MG63 (cell line): ENCODE data around the gene SEZ6L2. TPM values are rescaled to one million over a fixed set of nuclear protein-coding genes. Genes with fewer than 3 reads are reported as not detected.
"Not testable (repeated sequence)": the region's sequence is repeated elsewhere in the genome, so short reads cannot be mapped to it uniquely, and the experiment has no call there.

Experiments used
- DNase-seq: peaks from one replicate; pipeline ENCODE4 v3.0.0-alpha.2; 2020
- H3K27me3 ChIP-seq: fragments of 250-450 bp; sonication (Bioruptor Pico); 2 replicates; pipeline ENCODE4 v1.5.1; 2020; ENCODE audit warnings: mild to moderate bottlenecking, moderate library complexity
- H3K36me3 ChIP-seq: fragments of 250-450 bp; sonication (Bioruptor Pico); 2 replicates; pipeline ENCODE4 v1.5.1; 2020; ENCODE audit warnings: mild to moderate bottlenecking, moderate library complexity
- H3K4me3 ChIP-seq: fragments of 250-450 bp; sonication (Bioruptor Pico); 2 replicates; pipeline ENCODE4 v1.5.1; 2020; ENCODE audit warnings: mild to moderate bottlenecking, moderate library complexity
- H3K9me3 ChIP-seq: fragments of 250-450 bp; sonication (Bioruptor Pico); 2 replicates; pipeline ENCODE4 v1.5.1; 2020; ENCODE audit warnings: mild to moderate bottlenecking, moderate library complexity
- total RNA-seq: library from RNA; depleted of rRNA; stranded (reverse); fragments of >200 nt; shearing (Covaris generic); gene quantifications from 2 replicates; pipeline ENCODE4 v1.2.3, GENCODE V29; 2014; ENCODE audit warnings: low replicate concordance

The SEZ6L2 gene
- total RNA-seq, 1 experiment from 2014 or later: 28.5 TPM

GRCh38 chr16:29873319-29873718 is 26.0 kb downstream of the SEZ6L2 start:
- no peaks in the 10 kb centered on the region for H3K9me3 ChIP-seq
- no peak overlapping the region for H3K4me3 ChIP-seq
- no peaks in the 10 kb centered on the region for H3K27me3 ChIP-seq
- no peak for DNase-seq
- H3K36me3 ChIP-seq: no peaks in the 10 kb centered on the region; the same call in 1 of the 2 replicates

DNA sequence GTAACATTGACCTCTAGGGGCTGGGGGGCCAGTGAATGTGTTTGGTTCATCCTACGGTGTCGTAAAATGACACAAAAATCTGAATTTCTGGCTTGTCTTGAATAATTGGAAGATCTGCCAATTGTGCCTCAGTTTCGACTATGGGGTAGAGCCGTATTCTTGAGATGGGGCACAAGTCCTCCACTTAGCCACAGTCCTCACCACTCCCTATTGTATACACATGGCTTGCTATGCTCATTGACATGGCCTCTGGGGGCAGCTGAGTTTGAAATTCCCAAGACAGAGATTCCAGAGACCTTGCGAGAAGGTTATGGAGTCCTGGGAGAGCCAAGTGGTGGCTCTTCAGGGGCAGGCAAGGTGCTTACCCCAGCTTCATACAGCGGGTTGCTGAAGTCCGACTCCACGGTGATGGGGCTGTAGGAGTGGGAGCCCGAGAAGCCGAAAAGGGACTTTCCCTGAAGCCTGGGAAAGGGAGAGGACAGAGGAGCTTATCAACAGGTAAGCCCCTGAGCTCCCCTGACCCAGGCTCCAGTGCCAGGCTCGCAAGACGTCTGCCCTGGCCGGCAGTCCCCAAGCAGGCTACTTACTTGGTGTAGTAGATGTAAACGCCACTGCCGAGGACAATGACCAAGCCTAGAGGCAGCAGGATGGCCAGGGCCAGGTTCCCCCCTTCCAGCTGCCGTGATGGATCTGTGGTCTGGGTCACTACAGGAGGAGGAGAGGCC is 27.4 kb downstream of the SEZ6L2 start:
- H3K9me3 ChIP-seq: no peaks in the 10 kb centered on the region
- H3K36me3 ChIP-seq: no peaks in the 10 kb centered on the region; the same call in 1 of the 2 replicates
- no peak overlapping the region for H3K4me3 ChIP-seq
- DNase-seq: no peak
- H3K27me3 ChIP-seq: no peaks in the 10 kb centered on the region

- H3K36me3 ChIP-seq, H3K27me3 ChIP-seq, DNase-seq, H3K4me3 ChIP-seq, H3K9me3 ChIP-seq: not testable (repeated sequence)
Observed at GRCh38 chr16:29869067-29869466, 30.3 kb downstream of the SEZ6L2 start.

GRCh38 chr16:29868396-29869009 is 30.8 kb downstream of the SEZ6L2 start:
- Histone ChIP-seq H3K4me3 (no peak overlapping the region), H3K36me3 (no peaks in the 10 kb centered on the region; the same call in 1 of the 2 replicates), H3K27me3 (no peaks in the 10 kb centered on the region), H3K9me3 (no peaks in the 10 kb centered on the region)
- peak; percentile 29 for DNase-seq

GRCh38 chr16:29864205-29864604 is 35.1 kb downstream of the SEZ6L2 start:
- Histone ChIP-seq H3K9me3 (no peaks in the 10 kb centered on the region), H3K4me3 (no peak overlapping the region), H3K36me3 (peaks cover 23% of the 10 kb centered on the region), H3K27me3 (no peaks in the 10 kb centered on the region)
- DNase-seq: no peak

DNA sequence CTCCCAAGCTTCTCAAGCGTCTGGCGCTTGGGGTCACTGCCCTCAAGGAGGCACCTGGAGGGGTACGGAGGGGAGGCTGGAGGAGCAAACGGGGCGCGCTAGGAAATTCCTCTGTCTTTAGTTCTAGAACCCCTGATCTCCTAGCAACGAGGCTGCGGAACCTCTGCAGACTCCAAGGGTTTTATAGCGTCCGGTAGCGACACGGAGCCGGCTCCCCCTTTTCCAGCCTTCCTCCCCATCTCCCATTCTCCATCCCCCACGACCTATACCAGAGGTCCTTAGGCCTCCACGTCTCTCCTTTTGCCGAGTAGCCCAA is 35.7 kb downstream of the SEZ6L2 start:
- Histone ChIP-seq H3K9me3 (no peaks in the 10 kb centered on the region), H3K27me3 (no peaks in the 10 kb centered on the region), H3K36me3 (peaks cover 29% of the 10 kb centered on the region), H3K4me3 (peak overlapping the region; percentile 76)
- DNase-seq: no peak

DNA sequence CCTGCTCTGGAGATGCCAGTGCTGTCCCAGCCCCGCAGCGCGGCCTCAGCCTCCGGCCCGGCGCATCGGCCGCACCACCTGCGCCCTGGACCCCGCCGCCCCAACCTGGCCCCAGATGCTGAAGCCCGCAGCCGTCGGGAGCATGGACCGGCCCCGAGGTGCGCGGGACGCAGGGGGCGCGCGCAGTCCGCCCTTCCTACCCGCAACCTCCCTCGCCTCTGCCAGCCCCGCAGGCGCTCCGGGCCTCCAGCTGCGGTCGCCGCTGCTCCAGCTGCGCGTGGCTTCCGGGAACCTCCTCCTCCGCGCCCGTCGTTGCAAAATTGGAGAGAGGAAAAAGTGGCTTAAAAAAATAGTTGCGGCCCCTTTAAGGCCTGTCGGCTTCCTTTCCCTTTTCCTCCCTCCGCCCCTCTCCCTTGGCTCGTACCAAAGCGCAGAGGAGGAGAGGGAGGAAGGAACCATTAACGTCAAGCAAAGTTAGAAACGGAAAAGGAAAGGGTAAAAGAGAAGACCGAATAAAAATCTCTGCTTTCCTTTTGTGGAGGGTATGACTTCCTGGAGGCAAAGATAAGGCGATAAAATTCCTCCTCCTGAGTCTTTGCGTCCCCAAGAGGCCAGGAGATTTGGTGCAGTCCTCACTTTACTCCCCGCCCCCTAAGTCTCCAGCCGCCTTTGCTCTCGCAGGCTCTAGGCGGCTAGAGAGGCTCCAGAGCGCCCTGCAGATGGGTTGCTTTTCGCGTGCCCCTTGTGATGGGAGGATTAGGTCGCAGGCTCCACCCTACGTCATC is 36.3 kb downstream of the SEZ6L2 start, which contains the start of gene CDIPT:
Gene CDIPT, minus strand, starts transcription at position 343 of the 785 bp plus-strand sequence. CDS start 369 bp downstream, outside the sequence.
- peaks cover 34% of the 10 kb centered on the region for H3K36me3 ChIP-seq
- peak; percentile 95 for DNase-seq
- peak within 1 kb of the TSS; percentile 76 for H3K4me3 ChIP-seq

DNA sequence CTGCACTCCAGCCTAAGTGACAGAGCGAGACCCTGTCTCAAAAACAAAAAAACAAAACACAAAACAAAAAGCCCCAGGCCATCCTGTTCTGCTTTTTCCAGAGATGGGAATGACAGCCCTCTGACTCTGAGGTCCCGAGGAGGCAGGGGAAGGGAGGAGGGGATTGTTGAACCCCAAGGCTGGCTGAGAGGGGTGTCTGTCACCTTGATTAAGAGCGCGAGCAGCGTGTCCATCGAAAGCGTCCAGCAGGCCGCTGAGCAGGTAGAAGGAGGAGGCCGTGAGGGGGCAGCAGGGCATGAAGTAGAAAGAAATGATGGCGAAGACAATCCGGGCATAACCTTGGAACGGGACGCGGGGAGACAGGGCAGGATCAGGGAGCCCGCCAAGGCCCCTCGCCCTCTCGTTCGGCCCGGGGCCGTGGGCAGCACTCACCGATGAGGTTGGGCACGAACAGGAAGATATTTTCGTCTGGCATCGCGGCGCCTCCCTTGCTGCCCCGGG is 36.9 kb downstream of the SEZ6L2 start:
- peak; percentile 33 for DNase-seq
- H3K9me3 ChIP-seq: no peaks in the 10 kb centered on the region
- H3K4me3 ChIP-seq: peak overlapping the region; percentile 76
- H3K36me3 ChIP-seq: peaks cover 34% of the 10 kb centered on the region
- no peaks in the 10 kb centered on the region for H3K27me3 ChIP-seq

More for the DNA sequence above, 36.3 kb downstream of the SEZ6L2 start, which contains the start of gene CDIPT:
- Histone ChIP-seq H3K27me3 (no peaks in the 10 kb centered on the region), H3K9me3 (no peaks in the 10 kb centered on the region)

DNA sequence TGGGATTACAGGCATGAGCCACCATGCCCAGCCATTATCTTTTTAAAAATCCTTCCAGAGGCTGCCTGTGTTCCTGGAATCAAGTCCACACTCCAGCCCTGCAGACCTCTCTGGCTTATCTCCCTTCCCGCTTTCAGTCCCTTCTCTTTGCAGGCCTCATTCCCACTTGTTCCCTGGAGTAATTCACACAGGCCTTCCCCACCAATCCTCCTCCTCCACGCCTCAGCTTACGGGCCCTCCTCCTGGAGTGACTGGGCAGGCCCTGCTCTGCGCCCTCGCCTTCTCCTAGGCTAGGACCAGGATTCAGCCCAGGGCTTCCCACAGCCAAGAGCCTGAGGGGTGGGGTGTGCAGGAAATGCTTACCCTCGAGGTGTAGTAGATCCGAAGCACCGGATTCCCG is 39.1 kb downstream of the SEZ6L2 start:
- peaks cover 34% of the 10 kb centered on the region for H3K36me3 ChIP-seq
- H3K9me3 ChIP-seq: no peaks in the 10 kb centered on the region
- H3K27me3 ChIP-seq: no peaks in the 10 kb centered on the region
- no peak overlapping the region for H3K4me3 ChIP-seq
- no peak for DNase-seq

DNA sequence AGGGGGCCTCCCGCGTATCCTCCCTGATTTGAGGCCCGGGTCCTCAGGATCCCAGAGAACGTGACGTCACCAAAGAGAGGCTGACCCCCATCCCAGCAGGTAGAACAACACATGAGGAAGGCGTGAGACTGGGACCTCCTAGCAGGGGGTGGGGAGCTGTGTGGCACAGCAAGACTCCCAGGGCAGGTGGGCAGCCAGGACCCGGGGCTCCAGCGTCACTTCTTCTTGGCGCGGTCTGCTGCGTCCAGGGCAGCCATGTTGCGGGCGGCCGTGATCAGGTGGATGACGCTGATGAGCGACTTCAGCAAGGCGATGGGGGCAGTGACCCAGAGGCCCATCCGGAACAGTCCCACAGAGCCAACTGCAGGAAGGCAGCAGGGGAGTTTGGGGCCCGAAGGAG is 40.4 kb downstream of the SEZ6L2 start:
- peaks cover 34% of the 10 kb centered on the region for H3K36me3 ChIP-seq
- H3K27me3 ChIP-seq: no peaks in the 10 kb centered on the region
- no peak for DNase-seq
- H3K4me3 ChIP-seq: no peak overlapping the region
- no peaks in the 10 kb centered on the region for H3K9me3 ChIP-seq

GRCh38 chr16:29858149-29858849 is 41.1 kb downstream of the SEZ6L2 start:
- Histone ChIP-seq H3K36me3 (peaks cover 34% of the 10 kb centered on the region), H3K4me3 (no peak overlapping the region), H3K27me3 (no peaks in the 10 kb centered on the region), H3K9me3 (no peaks in the 10 kb centered on the region)
- no peak for DNase-seq

DNA sequence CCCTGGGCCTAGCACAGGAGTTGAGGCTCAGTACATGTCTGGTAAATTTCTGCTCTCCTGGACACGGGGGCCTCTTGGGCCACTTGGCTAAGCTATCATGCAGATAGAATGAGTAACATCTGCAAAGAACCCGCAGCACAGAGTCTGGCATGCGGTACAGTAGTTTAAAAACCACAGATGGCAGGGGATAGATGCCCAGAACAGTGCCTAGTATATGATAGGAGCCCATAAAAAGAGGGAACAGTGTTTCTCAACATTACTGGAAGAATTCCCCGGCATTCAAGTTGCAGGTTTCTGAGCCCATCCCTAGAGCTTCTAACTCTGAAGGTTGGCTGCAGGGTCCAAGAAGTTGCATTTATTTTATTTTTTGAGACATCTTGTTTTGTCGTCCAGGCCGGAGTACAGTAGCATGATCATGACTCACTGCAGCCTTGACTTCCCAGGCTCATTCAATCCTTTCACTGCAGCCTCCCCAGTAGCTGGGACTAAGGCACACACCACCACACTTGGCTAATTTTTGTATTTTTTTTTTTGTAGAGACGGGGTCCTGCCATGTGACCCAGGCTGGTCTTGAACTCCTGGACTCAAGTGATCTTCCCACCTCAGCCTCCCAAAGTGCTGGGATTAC is 42.1 kb downstream of the SEZ6L2 start:
- Histone ChIP-seq H3K4me3 (no peak overlapping the region), H3K9me3 (no peaks in the 10 kb centered on the region), H3K36me3 (peaks cover 34% of the 10 kb centered on the region), H3K27me3 (no peaks in the 10 kb centered on the region)
- peak; percentile 67 for DNase-seq

DNA sequence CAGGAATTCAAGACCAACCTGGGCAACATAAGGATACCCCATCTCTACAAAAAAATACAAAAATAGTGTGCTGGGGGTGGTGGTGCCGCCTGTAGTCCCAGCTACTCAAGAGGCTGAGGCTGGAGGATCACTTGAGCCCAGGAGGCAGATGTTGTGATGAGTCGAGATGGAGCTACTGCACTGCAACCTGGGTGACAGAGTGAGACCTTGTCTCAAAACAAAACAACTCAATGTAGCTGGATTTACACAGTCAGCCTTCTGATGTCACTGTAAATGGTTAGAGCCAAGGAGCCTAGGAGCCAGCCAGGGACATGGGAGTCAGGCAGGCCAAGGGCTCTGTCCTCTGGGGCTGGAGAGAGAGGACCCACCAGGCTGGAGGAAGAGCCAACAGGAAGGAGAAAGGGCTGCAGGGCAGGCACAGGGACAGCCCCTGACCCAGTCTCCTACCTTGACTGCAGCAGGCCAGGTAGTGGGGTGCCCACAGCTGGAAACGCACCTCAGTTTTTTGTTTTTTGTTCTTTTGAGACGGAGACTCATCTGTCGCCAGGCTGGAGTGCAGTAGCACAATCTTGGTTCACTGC is 44.7 kb downstream of the SEZ6L2 start:
- no peaks in the 10 kb centered on the region for H3K9me3 ChIP-seq
- no peak for DNase-seq
- H3K27me3 ChIP-seq: no peaks in the 10 kb centered on the region
- peaks cover 15% of the 10 kb centered on the region for H3K36me3 ChIP-seq
- no peak overlapping the region for H3K4me3 ChIP-seq

- peak; percentile 24 for DNase-seq
- Histone ChIP-seq H3K4me3 (no peak overlapping the region), H3K27me3 (no peaks in the 10 kb centered on the region), H3K9me3 (no peaks in the 10 kb centered on the region), H3K36me3 (peaks cover 8% of the 10 kb centered on the region)
Observed at GRCh38 chr16:29852654-29853053, 46.7 kb downstream of the SEZ6L2 start.

DNA sequence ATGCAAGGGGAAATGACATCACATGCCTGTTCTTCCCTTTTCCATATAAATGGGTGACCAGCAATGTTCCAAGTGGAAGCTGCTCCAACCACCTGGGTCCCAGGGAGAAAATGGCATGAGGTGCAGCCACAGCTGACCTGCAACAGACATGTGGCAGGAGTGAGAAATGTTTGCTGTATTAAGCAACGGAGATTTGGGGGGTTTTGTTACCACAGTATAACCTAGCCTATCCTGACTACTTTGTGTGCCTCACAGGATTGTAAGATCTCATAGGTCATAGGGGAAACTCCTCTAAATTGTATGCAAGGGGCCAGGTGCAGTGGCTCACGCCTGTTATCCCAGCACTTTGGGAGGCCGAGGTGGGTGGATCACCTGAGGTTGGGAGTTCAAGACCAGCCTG is 48.4 kb downstream of the SEZ6L2 start:
- Histone ChIP-seq H3K4me3 (no peak overlapping the region), H3K9me3 (no peaks in the 10 kb centered on the region), H3K27me3 (no peaks in the 10 kb centered on the region), H3K36me3 (peaks cover 22% of the 10 kb centered on the region)
- DNase-seq: no peak

- Histone ChIP-seq H3K36me3 (peaks cover 34% of the 10 kb centered on the region), H3K4me3 (no peak overlapping the region), H3K27me3 (no peaks in the 10 kb centered on the region), H3K9me3 (no peaks in the 10 kb centered on the region)
- no peak for DNase-seq
Observed at GRCh38 chr16:29849505-29849904, 49.8 kb downstream of the SEZ6L2 start.
